MV-4-11 (cell line): ENCODE results near the gene SUSD2.
A peak's percentile ranks its signal among the peaks of the same experiment; 100 is the strongest.
"Not testable (repeated sequence)": the region's sequence is repeated elsewhere in the genome, so short reads cannot be mapped to it uniquely, and the experiment has no call there.

Experiments
- DNase-seq: peaks from one replicate; lab custom pipeline; 2025; lab: John Stamatoyannopoulos, UW

Gene SUSD2

GRCh38 chr22:24190159-24190540 lies 8.9 kb downstream of the SUSD2 start:
- no peak for DNase-seq

- DNase-seq = no peak
Measured at GRCh38 chr22:24190596-24191208, 9.4 kb downstream of the SUSD2 start.

DNA sequence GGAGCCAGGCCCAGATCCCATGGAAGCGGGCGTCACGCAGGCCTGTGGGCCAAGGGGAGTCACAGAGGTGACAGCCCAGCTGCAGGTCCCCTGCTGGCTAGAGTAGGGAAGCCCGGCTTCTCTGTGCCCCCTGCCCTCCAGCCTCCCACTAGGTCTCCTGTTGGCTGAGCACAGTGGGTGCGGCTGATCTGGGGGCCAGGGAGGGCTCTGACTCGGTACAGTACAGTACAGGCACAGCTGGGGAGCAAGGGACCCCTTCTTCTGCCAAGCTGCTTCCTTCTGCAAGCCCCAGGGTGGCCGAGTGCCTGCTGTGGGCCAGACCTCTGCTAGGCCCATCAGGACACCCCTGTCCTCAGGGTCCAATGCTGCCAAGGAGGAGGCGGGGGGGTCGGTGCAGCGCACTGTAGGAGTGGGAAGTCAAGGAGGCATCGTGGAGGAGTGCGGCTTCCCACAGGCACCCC lies 10.1 kb downstream of the SUSD2 start:
- no peak for DNase-seq

GRCh38 chr22:24191893-24192292 lies 10.6 kb downstream of the SUSD2 start:
- no peak for DNase-seq

DNA sequence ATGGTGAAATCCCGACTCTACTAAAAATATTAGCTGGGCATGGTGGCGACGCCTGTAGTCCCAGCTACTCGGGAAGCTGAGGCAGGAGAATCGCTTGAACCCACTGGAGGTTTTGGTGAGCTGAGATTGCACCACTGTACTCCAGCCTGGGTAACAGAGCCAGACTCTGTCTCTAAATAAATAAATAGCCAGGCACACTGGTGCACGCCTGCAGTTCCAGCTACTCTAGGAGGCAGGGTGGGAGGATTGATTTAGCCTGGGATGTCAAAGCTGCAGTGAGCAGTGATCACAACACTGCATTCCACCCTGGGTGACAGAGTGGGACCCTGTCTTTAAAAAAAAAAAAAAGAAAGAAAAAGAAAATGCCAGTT lies 17.4 kb downstream of the SUSD2 start:
- no peak for DNase-seq

- DNase-seq = no peak
Measured at GRCh38 chr22:24200619-24201212, 19.4 kb downstream of the SUSD2 start.

DNA sequence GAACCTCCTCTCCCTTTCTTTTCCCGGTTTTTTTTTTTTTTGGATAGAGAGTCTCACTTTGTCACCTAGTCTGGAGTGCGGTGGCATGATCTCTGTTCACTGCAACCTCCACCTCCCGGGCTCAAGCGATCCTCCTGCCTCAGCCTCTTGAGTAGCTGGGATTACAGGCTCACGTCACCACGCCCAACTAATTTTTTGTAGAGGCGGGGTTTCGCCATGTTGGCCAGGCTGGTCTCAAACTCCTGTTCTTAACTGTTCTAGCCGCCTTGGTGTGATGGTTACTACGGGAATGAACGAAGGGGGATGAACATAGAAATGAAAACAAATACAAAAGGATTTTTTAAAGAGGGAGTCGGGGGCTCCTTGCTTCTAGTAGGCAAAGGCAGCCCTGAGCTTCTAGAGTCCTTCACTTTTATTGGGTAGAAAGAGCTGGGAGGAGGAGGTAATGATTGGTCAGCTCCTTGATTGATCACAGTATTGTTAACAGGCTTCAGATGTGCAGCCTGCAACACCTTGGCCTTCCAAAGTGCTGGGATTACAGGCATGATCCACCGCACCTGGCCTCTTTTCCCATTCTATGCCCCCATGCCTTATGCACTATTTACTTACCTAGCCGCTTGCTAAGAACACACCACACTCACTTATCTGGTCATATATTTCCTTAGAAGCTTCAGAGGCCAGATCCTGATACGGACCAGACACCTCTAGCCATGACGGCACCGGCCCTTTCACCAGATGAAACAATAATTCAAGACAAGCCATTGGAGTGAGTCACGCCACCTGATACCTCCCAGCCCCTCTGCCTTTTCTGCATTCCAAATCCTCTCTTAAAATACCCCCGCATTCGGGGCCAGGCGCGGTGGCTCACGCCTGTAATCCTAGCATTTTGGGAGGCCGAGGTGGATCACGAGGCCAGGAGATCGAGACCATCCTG lies 20.7 kb downstream of the SUSD2 start:
- DNase-seq = no peak

- not testable (repeated sequence) for DNase-seq
Measured at GRCh38 chr22:24203856-24204255, 22.6 kb downstream of the SUSD2 start.

- DNase-seq = peak; percentile 64
Measured at GRCh38 chr22:24205438-24206195, 24.3 kb downstream of the SUSD2 start.

- DNase-seq = peak; percentile 44
Measured at GRCh38 chr22:24206460-24207263, 25.4 kb downstream of the SUSD2 start.

DNA sequence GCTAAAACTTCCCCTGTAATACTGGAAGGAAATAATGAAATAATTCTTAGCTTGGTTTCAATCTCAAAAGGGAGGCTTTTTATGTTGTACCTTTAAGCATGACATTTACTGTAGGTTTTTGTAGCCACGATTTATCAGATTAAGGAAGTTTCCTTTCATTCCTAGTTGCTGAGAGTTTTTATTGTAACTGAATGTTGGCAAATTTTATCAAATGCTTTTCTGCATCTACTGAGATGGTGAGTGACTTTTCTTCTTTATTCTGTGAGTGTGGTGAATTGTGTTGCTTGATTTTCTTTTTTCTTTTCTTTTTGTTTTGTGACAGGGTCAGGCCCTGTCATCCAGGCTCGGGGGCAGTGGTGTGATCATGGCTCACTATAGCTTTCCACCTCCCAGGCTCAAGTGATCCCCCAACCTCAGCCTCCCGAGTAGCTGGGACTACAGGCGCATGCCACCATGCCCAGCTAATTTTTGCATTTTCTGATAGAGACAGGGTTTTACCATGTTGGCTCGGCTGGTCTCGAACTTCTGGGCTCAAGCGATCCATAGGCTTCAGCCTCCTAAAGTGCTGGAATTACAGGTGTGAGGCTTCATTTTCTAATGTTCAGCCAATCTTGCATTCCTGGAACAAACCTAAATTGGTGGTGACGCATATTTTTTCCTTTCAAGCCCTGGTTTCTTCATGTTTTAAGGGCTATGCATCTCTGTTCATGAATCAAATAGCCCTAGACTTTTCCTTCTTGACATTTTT lies 26.2 kb downstream of the SUSD2 start:
- no peak for DNase-seq

- peak; percentile 97 for DNase-seq
Measured at GRCh38 chr22:24208012-24208749, 26.9 kb downstream of the SUSD2 start.

GRCh38 chr22:24209016-24209415 lies 27.7 kb downstream of the SUSD2 start:
- DNase-seq = no peak

GRCh38 chr22:24209687-24210086 lies 28.4 kb downstream of the SUSD2 start:
- no peak for DNase-seq

DNA sequence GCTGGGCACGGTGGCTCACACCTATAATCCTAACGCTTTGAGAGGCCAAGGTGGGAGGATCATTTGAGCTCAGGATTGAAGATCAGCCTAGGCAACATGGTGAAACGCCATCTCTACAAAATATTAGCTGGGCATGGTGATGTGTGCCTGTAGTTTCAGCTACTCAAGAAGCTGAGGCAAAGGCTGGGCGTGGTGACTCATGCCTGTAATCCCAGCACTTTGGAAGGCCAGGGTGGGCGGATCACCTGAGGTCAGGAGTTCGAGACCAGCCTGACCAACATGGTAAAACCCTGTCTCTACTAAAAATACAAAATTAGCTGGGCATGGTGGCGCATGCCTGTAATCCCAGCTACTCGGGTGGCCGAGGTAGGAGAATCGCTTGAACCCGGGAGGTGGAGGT lies 29.1 kb downstream of the SUSD2 start:
- DNase-seq = peak; percentile 20

- not testable (repeated sequence) for DNase-seq
Measured at GRCh38 chr22:24211716-24212115, 30.4 kb downstream of the SUSD2 start.

DNA sequence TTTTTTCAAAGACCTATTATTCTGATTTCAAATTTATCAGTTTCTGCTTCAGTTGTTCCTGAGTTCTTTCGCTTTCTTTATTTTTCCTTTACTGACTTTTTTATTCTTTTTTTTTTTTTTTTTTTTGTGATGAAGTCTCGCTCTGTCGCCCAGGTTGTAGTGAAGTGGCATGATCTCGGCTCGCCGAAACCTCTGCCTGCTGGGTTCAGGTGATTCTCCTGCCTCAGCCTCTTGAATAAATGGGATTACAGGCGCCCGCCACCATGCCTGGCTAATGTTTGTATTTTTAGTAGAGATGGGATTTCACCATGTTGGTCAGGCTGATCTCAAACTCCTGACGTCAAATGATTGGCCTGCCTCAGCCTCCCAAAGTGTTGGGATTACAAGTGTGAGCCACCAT lies 31.8 kb downstream of the SUSD2 start:
- not testable (repeated sequence) for DNase-seq

- DNase-seq = no peak
Measured at GRCh38 chr22:24214467-24215285, 33.4 kb downstream of the SUSD2 start.
